ENCODE measurements around the gene RMC1.

- TF ChIP-seq CTCF (IDR thresholded peaks at IDR 0.05), result no peak
- TF ChIP-seq POLR2A (IDR thresholded peaks at IDR 0.05), result no peak
These were observed 44.5 kb downstream of the RMC1 start for GRCh38 chr18:23547846-23548245.
